ENCODE data around the gene BAZ1B.
"Not testable (repeated sequence)": the region's sequence is repeated elsewhere in the genome, so short reads cannot be mapped to it uniquely, and the experiment has no call there.

Gene BAZ1B

DNA sequence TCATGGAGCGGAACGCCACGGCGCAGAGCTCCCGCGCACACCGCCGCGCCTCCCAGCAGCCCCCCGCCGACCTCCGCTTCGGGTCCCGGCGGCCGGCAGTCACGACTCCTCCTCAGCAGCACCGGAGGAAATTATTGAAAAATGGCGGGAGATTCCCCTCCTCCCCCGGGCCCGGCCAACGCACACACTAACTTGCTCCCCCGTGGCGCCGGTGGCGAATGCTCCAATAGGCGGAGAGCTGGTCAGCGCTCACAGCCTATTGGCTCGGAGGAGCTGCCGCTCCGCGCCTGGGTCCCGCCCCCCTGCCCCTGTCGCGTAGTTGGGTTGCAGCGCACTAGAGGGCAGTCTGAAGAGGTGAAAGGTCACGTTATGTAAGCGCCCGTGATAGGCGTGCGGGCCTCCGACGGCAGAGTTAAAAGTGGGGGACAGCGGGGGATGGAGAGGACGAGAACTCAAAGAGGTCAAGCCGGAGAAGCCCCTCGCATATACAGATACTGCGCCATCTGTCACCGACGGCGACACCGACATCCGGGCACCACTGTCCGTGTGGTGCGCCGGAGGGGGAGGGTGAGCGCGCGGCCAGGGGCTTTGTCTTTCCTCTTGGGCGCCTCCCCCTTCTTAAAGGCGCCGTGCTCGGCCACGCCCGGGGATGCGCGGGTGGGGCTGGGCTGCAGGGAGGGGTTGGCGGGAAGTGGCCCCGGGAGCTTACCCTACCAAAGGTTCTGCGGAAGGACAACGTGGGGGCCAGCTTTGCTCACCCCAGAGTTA, at the start of gene BAZ1B:
BAZ1B (minus strand) TSS at position 189 of the 768 bp plus-strand sequence. CDS start 360 bp downstream, outside the sequence.
- DNase-seq, result peak; percentile 99

DNA sequence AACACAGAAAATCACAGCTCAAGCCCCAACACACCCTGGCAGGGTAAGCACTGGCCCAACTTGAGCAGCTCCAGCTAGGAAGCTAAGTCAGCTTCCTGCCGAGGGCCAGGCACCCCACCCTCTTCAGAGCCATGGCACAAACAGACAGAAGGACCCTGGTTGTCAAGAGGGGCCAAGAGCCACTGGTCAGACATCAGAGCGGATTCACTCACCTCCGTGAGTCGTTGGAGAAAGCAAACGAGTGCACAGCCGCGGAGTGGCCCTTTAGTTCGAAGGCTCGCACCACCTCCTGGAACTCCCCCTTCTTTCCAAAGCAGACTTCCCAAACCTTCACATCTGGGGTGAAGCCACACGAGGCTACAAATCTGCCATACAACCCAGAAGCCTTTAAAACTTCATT, 48.9 kb upstream of the BAZ1B start:
- DNase-seq, result no peak

DNA sequence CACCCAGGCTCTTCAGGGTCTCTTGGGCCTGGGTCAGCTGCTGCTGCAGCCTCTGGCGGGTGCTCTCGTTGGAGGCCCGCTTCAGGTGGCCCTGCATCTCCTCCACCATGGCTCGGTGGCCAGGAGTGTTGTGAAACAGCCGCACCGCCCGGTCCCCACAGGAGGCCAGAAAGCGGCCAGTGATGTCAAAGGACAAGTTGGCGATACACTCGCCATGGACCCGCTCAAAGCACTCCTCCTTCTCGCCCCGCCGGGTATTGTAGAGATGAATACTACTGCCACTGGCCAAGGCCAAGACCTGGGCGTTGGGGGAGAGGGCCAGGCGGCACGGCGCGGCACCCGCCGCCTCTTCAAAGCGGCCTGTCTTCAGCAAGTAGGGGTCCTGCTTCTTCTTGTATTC, 48.4 kb upstream of the BAZ1B start:
- no peak for DNase-seq

- DNase-seq, result no peak
Measured at GRCh38 chr7:73569042-73569608, 47.0 kb upstream of the BAZ1B start.

GRCh38 chr7:73567846-73568685, 46.0 kb upstream of the BAZ1B start:
- DNase-seq, result no peak

DNA sequence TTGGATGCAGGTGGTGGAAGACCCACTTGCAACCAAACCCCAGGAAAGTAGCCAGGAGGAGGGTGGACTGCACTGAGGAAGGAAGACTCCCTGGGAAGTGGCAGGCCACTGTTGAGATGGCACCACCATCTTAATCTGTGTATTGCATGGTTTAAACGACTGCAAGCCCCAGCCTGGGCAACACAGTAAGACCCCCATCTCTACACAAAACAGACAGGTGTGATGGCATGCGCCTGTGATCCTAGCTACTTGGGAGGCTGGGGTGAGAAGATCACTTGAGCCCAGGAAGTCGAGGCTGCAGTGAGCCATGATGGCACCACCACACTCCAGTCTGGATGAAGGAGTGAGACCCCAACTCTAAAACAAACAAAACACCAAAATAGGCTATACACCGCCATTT, 45.0 kb upstream of the BAZ1B start:
- no peak for DNase-seq

DNA sequence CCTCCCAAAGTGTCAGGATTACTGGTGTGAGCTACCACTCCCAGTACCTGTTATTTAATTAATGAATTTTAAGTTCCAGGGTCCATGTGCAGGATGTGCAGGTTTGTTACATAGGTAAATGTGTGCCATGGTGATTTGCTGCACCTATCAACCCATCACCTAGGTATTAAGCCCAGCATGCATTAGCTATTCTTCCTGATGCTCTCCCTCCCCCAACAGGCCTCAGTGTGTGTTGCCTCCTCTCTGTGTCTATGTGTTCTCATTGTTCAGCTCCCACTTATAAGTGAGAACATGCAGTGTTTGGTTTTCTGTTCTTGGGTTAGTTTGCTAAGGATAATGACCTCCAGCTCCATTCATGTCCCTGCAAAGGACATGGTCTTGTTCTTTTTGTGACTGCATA, 44.3 kb upstream of the BAZ1B start:
- DNase-seq, result not testable (repeated sequence)

DNA sequence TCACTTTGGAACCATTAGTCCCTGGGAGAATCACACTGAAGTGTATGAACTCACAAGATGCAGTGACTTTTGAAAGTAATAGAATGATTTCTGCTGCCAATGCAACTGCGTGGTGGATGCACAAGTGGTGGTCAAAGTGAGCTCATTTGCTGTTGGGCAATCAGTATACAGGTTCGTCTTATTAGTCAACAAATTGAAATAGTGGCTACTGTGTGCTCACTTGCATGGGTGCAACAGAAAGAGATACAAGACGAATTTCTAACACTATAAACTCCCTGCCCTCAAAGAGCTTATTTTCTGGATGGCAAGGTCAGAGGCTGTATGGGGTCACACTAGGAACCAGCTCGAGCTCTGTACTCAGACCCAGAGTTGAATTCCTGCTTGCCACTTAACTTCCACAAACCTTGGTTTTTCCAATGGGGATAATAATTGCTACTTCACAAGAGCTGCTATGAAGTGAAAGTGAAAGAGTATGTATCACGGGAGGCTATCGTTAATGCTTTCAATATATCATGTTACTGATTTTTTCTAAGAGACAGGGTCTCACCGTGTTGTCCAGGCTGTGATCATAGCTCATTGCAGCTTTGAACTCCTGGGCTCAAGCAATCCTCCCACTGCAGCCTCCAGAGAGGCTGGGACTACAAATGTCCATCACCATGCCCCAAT, 43.7 kb upstream of the BAZ1B start:
- no peak for DNase-seq

- DNase-seq, result no peak
Measured at GRCh38 chr7:73560109-73560835, 38.2 kb upstream of the BAZ1B start.

- DNase-seq, result peak; percentile 72
Measured at GRCh38 chr7:73557397-73558257, 35.5 kb upstream of the BAZ1B start, which contains the start of gene BCL7B. BCL7B (minus strand) TSS chr7:73557690; CDS start chr7:73557578, 112 bp downstream.

DNA sequence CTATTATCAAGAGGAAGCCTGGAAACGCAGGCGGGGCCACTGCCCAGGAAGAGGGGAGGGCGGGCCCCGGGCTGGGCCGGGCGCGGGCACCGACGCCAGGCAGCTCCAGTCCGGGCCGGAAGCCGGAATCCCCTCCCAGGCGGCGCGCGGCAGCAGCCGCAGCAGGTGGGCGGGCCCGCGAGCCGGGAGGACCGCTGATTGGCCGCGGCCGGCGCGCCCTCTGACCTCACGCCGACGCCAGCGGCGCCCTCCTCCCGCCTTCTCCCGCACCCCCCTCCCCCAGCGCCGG, 35.0 kb upstream of the BAZ1B start:
- peak; percentile 89 for DNase-seq

GRCh38 chr7:73556208-73557107, 34.4 kb upstream of the BAZ1B start:
- DNase-seq, result no peak

GRCh38 chr7:73555411-73555982, 33.4 kb upstream of the BAZ1B start:
- DNase-seq, result no peak

GRCh38 chr7:73550093-73550492, 28.0 kb upstream of the BAZ1B start:
- not testable (repeated sequence) for DNase-seq

DNA sequence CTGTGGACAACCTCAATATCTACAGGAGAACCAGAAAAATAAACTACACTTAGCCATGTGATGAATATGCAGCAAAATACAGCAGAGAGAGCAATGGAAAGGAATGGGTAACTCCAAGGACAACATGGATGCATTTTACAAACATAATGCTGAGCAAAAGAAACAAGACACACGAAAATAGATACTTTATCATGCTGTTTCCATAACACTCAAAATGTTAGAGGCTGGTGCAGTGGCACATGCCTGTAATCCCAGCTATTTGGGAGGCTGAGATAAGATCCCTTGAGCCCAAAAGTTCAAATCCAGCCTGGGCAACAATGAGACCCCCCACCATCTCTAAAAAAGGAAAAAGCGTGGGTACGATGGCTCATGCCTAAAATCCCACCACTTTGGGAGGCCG, 27.1 kb upstream of the BAZ1B start:
- no peak for DNase-seq

DNA sequence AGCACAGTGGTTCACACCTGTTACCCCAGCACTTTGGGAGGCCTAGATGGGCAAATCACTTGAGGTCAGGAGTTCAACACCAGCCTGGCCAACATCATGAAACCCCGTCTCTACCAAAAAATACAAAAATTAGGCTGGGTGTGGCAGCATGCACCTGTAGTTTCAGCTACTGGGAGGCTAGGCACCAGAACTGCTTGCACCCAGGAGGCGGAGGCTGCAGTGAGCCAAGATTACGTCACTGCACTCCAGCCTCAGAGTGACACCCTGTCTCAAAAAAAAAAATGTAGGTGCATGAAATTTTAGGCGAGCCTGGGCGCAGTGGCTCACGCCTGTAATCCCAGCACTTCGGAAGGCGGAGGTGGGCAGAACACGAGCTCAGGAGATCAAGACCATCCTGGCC, 25.7 kb upstream of the BAZ1B start:
- DNase-seq, result no peak

GRCh38 chr7:73544678-73545077, 22.6 kb upstream of the BAZ1B start:
- DNase-seq, result no peak

DNA sequence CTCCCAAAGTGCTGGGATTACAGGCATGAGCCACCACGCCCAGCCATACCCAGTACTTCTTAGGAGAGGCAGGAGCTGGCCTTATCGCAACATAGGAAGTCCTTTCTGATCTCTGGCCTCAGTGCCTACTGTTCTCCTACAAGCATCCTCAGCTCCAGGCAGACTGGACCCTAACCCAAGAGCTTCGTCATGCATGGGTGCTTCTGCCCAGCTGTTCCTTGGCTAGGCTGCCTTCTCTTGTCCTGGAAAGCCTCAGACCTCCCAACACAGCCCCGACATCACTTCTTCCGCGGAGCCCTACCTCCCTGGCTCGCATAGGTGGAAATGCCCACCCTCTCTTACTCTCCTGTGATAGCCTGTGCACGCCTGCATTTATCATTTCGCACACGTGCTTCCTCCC, 19.6 kb upstream of the BAZ1B start:
- DNase-seq, result no peak

- DNase-seq, result no peak
Measured at GRCh38 chr7:73539709-73540108, 17.6 kb upstream of the BAZ1B start.

DNA sequence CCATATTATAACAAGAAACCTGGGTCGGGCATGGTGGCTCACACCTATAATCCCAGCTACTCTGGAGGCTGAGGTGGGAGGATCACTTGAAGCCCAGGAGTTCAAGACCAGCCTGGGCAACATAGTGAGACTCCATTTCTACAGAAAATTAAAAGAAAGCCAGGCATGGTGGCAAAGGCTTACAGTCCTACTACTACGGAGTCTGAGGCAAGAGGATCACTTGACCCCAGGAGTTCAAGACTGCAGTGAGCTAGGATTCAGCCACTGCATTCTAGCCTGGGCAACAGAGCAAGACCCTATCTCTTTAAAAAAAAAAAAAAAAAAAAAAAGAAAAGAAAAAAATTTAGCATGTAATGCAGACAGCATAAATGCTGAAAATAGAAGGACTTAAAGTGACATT, 16.4 kb upstream of the BAZ1B start:
- not testable (repeated sequence) for DNase-seq

Data from CD4-positive, alpha-beta T cell treated with Interleukin-4 for 4 hours (primary cell).